GM21723 (cell line): ENCODE data around the gene ZNF846.
"Not testable (repeated sequence)": the region's sequence is repeated elsewhere in the genome, so short reads cannot be mapped to it uniquely, and the experiment has no call there.

ENCODE experiments used
- ATAC-seq: cut with Tn5 transposase; IDR thresholded peaks from one replicate; pipeline ENCODE4 v1.9.1; 2021; ENCODE audit warnings: mild to moderate bottlenecking, moderate library complexity; ENCODE audit not compliant: unreplicated experiment

The ZNF846 gene

DNA sequence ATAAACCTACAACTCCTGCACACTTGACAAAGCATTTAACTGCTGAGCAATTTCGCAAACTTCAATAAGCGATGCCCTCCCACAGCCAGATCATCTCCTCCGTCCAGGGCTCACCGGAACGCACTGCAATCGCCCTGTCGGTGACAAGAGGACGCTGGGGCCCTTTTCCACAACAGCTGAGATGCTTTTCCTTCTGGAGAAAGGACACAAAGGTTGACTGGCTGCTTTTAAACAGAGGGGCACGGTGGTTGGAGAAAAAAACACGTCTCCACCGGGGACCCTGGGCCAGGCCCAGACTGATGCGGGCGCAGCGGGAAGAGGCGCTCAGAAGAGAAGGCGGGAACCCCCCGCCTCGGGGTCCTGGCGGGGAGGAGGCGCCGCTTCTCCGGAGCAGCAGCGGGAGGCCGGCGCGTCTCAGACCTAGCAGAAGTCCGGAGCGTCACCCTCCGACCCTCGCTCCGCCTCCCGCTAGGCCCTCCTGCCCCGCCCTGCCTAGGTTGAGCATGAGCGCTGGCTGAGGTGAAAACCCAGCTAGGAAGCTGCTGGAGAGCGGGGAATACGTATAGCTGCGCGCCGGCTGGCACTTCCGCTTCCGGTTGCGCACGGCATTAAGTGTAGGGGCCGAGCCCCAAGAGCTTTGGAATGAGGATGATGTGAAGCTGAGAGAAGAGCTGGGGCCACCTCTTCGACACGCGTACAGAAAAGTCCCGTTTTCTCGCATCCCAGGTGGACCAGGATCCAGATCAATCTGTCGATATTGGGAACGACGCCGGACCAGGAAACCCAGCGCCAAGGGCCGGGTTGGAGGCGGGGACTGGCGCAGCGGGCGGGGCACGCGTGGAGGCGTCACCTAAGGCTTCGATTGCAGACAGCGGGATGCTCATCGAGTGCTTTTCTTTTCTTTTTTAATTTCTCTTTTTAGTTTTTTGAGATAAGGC, at the start of gene ZNF846:
ZNF846 (minus strand) TSS at position 564 of the 938 bp plus-strand sequence. CDS start 3,788 bp downstream, outside the sequence.
- ATAC-seq = peak; percentile 97

DNA sequence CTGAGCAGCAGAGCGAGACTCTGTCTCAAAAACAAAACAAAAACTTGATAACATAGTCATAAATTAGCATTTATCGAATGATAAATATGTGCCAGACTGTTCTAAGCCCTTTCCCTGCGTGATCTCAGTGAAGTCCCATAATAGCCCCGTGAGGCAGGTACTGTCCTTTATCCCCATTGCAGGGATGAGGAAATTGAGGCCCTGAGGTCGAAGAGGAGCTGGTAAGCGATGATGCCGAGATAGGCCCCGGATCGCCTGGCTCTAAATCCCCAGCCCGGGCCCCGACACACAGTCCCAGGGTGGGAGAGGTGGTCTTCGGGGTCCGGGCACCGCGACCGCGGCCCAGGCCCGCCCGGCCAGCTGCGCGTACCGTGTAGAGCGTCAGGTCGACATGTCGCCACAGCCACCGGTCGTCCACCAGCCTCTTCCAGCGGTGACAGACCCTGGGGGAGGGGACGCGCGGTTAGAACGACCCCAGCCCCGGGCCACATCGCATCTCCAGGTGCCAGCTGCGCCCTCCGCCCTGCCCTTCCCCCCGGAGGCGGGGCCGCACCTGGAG, 49.7 kb upstream of the ZNF846 start:
- no peak for ATAC-seq

DNA sequence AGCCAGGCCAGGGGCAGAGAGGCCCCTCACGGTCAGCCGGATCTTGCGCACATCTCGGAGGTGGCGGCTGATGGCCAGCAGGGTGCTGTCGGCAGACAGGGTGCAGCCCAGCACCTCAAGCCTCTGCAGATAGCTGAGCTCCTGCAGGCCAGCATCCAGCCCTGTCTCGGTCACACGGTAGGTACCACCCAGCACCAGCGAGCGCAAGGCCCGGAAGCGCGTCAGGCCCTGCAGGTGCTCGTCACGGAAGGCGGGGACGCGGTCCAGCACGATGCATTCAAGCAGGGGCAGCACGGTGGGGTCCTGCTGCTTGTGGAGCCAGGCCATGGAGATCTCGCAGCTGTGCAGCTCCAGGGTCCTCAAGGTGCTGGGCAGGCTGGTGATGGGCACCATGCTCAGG, 42.6 kb upstream of the ZNF846 start:
- no peak for ATAC-seq

DNA sequence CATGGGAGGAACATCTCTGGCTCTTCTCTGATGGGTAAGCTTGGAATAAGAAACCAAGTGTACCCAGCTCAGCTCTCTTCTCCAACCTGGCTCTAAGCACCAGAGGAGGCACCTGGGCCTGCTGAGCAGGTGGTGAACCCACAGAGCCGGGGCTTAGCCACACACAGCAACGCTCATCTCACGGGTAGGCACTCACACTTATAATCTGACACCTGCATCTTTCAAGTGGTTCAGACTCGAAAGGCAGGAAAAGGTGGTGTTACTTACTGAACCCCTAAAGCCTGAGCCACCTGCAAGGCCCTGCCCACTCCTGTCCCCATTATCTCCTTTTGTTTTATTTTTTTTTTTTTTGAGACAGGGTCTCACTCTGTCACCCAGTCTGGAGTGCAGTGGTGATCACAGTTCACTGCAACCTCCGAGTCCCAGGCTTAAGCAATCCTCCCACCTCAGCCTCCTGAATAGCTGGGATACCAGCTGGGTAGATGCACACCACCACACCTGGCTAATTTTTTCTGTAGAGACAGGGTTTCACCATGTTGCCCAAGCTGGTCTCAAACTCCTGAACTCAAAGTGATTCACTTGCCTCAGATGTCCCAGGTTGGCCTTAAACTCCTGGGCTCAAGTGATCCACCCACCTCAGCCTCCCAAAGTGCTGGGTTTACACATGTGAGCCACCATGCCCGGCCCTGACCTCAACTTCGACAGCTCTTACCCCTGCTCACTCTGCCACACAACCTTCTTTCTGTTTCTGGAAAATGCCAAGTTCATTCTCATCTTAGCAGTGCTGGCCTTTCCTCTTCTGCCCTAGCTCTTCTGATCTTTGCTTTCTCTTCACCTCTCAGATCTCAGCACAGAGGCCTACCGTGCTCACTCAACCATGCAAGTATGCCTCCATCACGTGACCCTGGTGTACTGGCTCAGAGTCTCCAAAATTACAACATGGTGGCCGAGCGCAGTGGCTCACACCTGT, 40.6 kb upstream of the ZNF846 start:
- ATAC-seq = no peak

DNA sequence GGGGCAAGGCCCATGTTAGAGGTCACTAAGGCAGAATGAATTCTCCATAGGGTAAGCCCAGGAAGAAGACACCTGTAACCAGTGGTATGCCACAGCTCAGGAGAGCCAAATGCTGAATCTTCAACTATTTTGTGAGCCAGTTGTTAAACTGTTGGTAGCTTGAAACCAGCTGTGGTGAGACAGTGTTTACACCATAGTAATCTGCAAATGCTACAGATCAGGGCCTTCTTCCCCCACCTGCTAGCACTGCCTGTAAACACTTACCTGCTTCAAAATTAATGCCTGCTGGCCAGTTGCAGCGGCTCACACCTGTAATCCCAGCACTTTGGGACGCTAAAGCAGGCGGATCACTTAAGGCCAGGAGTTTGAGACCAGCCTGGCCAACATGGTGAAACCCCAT, 38.3 kb upstream of the ZNF846 start:
- ATAC-seq = no peak

DNA sequence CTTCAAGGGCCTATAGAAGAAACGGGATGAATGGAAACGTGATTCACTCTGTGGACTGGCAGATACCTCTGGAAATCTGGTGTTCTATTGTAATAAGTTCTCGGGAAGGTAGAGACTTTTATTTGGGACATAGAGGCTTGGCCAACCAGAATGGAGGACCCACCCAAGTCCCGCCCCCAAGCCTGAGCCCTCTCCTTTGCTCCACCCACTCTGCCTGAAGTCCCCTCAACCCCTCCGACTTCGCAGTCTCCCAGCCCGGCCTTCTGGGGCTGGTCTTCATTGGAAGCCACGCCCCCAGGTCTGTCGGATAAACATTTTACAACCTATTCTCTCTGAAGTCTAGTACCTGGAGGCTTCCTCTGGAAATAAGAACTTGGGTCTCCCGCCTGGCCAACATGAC, 33.4 kb upstream of the ZNF846 start:
- no peak for ATAC-seq

DNA sequence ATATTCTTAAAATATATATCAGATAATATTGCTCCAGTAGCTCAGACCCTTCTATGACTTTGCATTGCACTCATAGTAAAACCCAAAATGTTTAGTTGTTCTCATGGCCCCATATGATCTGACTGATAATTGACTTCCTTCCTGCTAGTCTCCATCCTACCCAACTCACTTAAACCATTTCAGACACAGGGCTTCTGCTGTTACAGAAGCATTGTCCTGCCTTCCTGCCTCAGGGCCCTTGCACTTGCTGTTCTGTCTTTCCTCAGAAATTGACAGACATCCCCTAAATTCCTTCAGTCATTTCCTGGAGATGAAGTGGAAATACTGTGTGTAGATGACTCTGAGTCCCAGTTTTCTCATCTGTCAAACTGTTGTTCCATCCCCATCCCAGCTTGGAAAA, 30.6 kb upstream of the ZNF846 start:
- ATAC-seq = no peak

DNA sequence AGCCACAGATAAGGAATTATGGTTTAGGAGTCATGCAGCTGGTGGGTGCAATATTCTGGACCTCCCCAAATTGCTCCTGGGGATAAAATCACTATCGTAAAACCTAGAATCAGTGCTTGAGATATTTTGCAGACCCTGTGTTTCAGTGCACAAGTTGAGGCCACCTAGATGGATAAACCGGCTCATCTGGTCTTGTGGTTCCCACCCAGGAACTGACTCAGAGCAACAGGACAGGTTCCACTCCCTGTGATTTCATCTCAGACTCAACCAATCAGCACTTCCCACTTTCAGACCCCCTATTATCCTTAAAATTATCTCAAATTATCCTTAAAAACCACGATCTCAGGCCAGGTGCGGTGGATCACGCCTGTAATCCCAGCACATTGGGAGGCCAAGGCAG, 29.3 kb upstream of the ZNF846 start:
- no peak for ATAC-seq

DNA sequence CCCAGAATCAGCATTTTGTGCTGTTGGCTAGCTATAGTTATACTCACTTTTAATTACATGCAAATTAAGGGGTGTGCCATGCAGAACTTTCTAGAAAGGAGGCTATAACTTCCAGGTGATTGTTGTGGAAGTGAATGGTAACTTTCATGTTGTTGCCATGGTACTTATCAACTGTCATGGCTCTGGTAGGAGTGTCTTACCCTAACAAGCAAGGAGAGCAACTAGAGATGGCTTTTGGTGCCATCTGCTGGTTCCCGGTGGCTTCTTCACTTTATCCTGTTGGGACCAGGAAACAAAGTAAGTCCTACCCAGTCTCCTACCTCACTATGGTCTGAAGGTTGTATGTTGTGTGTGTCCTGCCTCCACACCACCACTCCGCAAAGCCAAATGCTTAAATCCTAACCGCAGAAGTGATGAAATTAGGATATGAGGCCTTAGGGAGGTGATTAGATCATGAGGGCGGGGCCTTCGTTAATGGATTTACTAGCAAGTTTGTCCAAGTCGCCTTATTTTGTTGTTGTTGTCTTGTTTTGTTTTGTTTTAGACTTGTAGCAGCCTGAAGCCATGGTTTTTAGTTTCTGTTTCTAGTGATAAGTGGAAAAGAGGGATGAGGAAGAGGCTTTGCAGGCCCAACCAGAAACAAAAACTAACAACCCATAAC, 27.7 kb upstream of the ZNF846 start:
- peak; percentile 58 for ATAC-seq

DNA sequence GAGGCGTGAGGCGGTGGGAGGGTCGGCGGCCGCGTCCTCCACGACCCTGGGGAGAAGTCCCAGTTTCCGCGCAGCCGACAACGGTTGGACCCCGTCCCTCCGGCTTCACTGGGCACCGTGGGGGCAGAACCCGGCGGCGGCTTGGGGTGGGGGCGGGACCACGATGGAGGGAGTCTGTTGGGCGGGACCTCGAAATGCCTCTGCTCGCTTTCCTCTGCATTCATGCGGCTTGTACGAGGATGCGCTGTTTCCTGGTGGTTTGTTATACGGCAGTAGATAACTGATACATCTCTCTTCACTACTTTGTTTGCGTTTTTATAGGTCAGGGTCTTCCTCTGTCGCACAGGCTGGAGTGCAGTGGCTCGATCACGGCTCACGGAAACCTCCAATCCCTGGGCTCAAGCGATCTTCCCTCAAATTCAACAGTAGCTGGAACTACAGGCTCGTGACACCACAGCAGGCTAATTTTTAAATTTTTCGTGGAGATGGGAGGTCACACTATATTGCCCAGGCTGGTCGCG, 24.6 kb upstream of the ZNF846 start:
- no peak for ATAC-seq

DNA sequence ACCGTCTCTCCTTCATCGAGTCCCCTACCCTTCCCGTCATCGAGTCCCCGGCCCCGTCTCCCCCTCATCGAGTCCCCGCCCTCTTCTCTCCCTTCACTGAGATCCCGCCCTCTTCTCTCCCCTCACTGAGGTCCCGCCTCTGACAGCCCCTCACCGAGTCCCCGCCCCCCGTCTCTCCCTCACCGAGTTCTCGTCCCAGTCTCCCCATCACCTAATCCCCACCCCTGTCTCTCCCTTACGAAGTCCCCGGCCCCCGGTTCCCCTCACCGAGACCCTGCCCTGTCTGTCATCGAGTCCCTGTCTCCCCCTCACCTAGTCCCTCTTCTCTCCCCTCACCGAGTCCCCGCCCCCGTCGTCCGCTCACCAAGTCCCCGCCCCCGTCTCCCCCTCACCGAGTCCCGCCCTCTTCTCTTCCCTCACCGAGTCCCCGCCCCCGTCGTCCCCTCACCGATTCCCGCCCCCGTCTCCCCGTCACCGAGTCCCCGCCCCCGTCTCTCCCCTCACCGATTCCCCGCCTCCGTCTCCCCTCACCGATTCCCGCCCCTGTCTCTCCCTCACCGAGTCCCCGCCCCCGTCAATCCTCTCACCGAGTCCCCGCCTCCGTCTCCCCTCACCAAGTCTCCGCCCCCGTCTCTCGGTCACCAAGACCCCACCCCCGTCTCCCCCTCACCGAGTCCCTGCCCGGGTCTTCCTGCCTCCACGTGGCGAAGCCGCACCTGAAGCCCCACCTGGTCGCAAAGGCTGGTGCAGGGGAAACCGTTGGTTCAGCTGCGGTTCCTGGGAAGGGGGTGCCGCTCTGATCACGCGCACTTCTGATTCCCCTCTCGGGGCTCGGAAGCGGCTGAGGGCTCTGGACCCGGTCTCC, 23.9 kb upstream of the ZNF846 start:
- ATAC-seq = no peak

DNA sequence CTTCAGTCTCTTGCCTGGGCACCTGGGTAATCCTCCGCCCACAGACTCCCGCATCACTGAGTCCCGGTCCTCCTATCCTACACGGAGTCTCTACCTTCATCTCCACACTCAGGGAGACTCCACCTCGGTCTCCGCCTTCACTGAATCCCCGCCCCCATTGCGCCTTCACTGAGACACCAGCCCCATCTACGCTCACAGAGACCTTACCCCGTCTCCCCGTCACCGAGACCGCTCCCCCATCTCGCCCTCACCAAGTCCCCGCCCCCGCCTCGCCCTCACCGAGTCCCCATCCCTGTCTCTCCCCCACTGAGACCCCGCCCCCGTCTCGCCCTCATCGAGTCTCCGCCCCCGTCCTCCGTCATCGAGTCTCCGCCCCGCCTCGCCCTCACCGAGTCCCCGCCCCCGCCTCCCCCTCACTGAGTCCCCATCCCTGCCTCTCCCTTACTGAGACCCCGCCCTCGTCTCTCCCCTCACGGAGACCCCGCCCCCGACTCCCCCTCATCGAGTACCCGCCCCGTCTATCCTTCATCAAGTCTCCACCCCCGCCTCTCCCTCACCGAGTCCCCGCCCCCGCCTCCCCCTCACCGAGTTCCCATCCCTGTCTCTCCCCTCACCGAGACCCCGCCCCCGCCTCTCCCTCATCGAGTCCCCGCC, 23.1 kb upstream of the ZNF846 start:
- ATAC-seq = peak; percentile 47

DNA sequence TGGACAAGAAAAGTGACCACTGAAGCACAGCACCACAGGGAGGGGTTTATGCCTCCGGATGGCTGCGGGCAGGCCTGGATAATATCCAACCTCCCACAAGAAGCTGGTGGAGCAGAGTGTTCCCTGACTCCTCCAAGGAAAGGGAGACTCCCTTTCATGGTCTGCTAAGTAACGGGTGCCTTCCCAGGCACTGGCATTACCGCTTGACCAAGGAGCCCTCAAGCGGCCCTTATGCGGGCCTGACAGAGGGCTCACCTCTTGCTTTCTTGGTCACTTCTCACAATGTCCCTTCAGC, 22.5 kb upstream of the ZNF846 start:
- ATAC-seq = not testable (repeated sequence)

DNA sequence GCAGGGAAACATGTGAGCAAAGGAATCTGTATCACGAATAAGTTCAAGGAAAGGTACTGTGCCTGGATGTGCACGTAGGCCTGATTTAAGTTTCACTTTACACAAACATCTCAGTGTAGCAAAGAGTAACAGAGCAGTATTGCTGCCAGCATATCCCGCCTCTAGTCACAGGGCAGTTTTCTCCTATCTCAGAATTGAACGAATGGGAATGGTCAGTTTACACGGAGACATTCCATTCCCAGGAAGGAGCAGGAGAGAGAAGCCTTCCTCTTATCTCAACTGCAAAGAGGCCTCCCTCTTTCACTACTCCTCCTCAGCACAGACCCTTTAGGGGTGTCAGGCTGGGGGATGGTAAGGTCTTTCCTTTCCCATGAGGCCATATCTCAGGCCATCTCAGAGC, 21.0 kb upstream of the ZNF846 start:
- ATAC-seq = not testable (repeated sequence)

DNA sequence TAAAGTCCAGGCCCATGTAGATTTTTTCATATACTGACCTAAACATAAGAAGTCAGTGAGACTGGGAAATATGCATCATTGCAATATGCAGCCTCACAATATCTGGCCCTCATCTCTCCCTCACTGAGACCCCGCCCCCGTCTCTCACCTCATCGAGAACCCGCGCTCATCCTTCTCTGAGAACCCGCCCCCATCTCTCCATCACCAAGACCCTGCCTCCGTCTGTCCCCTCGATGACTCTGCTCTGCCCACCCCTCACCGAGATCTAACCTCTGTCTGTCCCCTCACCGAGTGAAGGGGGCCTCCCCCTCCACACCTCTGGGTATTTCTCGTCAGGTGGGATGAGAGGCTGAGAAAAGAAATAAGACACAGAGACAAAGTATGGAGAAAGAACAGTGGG, 20.5 kb upstream of the ZNF846 start:
- ATAC-seq = no peak

DNA sequence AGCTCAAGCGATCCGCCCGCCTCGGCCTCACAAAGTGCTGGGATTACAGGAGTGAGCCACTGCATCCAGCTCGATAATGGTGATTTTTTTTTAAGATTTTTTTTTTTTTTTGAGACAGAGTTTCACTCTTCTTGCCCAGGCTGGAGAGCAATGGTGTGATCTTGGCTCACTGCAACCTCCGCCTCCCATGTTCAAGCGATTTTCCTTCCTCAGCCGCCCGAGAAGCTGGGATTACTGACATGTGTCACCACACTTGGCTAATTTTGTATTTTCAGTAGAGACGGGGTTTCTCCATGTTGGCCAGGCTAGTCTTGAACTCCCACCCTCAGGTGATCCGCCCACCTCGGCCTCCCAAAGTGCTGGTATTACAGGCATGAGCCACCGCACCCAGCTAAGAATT, 20.1 kb upstream of the ZNF846 start:
- ATAC-seq = not testable (repeated sequence)

DNA sequence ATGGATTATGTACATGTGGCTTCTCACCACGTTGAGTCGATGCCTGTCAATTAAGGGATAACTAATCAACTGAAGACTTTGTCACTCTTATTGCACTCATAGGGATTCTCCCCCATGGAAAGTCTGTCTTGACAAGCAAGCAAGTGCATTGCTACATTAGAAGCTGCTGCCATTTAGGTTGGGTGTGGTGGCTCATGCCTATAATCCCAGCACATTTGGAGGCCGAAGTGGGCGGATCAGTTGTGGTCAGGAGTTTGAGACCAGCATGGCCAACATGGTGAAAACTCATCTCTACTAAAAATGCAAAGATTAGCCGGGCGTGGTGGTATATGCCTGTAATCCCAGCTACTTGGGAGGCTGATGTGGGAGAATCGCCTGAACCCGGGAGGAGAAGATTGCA, 18.3 kb upstream of the ZNF846 start:
- ATAC-seq = no peak

DNA sequence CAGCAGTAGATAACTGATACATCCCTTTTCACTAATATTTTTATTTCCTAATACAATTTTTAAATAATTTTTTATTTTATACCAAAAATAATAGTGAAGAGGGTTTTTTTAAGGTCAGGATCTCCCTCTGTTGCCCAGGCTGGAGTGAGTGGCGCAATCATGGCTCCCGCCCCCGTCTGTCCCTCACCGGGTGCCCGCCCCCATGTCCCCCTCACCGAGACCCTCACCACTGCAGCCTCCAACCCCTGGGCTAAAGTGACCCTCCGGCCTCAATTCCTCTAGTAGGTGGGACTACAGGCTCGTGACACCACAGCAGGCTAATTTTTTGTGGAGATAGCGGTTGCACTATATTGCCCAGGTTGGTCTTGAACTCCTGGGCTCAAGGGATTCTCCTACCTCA, 17.8 kb upstream of the ZNF846 start:
- no peak for ATAC-seq
